ENCODE measurements around the gene ALOX5.

The ALOX5 gene

DNA sequence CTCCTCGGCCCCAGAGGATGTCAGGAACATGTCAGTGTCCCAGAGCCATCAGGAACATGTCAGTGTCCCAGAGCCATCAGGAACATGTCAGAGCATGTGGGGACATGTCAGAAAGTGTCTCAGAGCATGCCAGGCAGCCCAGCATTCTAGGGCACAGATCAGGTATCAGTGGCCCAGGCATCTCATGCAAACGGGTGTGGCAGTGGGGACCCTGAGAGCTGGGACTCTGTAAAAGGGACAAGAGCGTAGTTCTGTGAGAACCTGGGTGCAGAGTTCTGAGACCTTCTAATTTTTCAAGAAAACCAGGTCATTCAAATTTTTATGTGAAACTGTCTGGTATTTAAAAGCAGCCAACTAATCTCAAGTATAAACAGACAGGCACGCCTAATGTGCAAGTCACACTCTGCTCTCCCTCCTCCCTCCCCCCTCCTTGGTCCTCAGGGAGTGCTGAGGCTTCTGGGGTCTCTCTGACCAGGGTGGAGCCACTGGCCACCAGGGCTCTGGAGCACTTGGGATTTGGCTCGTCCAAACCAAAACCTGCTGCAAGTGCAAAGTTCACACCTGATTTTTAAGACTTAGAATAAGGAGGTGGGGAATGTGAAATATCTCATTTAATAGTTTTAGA, 64.6 kb downstream of the ALOX5 start:
- TF ChIP-seq, protein P1, sequence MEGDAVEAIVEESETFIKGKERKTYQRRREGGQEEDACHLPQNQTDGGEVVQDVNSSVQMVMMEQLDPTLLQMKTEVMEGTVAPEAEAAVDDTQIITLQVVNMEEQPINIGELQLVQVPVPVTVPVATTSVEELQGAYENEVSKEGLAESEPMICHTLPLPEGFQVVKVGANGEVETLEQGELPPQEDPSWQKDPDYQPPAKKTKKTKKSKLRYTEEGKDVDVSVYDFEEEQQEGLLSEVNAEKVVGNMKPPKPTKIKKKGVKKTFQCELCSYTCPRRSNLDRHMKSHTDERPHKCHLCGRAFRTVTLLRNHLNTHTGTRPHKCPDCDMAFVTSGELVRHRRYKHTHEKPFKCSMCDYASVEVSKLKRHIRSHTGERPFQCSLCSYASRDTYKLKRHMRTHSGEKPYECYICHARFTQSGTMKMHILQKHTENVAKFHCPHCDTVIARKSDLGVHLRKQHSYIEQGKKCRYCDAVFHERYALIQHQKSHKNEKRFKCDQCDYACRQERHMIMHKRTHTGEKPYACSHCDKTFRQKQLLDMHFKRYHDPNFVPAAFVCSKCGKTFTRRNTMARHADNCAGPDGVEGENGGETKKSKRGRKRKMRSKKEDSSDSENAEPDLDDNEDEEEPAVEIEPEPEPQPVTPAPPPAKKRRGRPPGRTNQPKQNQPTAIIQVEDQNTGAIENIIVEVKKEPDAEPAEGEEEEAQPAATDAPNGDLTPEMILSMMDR (IDR thresholded peaks at IDR 0.05; ENCODE audit: low read length, missing control alignments), result no peak
- DNase-seq (ENCODE audit: low read depth), result no peak

DNA sequence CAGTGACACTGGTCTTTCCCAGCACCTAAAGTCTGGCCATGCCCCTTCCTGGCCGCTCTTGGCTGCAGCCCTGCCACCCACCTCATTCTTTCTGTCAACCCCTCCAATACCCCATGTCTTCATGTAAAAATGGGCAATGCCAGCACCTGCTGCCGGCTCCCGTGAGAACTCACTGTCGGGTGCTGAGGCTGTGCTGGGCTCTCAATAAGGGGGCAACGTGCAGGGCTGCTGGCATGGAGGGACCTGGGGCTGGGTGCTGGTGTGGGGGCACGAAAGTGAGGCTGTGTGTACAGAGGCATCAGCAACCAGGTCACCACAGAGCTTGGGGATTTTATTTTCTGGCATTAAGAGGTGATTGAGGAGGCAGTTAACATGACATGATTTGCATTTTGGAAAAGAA, 65.3 kb downstream of the ALOX5 start:
- TF ChIP-seq, protein P1 (IDR thresholded peaks at IDR 0.05; ENCODE audit: low read length, missing control alignments), result no peak
- no peak for DNase-seq (ENCODE audit: low read depth)
- H3K4me3 ChIP-seq (replicated peaks; ENCODE audit: low read depth, low read length), result no peak overlapping the region

More for the DNA sequence above, 64.6 kb downstream of the ALOX5 start:
- no peak overlapping the region for H3K4me3 ChIP-seq (replicated peaks; ENCODE audit: low read depth, low read length)

DNA sequence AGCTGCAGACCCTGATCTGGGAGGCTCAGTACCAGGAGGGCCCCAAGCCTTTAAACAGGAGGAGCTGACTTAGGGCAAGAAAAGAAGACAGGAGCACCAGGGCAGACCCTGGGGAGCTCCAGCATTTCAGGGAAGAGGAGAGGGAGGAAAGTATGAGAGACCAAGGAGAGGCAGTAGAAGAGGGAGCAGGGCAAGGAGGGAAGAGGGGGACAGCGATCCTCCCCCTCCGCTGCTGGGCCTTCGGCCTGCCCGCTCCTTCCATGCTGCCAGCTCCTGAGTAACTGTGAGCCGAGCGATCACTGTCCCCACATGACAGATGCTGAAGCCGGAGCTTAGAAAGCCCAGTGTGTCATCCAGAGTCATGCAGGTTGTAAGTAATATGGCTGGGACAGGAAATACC, 65.9 kb downstream of the ALOX5 start:
- TF ChIP-seq, protein P1 (IDR thresholded peaks at IDR 0.05; ENCODE audit: low read length, missing control alignments), result no peak
- H3K4me3 ChIP-seq (replicated peaks; ENCODE audit: low read depth, low read length), result no peak overlapping the region
- no peak for DNase-seq (ENCODE audit: low read depth)

DNA sequence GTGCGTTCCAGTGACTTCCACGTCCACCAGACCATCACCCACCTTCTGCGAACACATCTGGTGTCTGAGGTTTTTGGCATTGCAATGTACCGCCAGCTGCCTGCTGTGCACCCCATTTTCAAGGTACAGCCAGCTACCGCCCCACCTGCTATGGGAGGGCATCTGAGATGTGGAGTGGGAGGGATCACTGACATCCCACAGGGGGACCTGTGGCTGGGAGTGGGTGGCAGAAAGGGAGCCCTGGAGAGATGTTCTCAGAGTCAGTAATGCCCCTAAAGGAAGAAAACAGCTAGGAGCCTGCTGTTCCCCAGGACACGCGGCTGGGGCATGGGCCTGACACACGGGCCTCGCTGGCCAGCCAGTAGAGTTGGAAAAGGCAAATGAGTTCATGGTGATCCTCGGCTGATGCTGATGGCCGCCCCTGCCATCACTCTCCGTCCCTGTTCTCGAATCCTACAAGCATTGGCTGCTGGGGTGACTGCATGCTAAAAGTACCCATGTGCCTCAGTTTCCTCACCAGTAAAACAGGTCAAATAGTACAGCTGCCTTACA, 66.6 kb downstream of the ALOX5 start:
- H3K4me3 ChIP-seq (replicated peaks; ENCODE audit: low read depth, low read length), result no peak overlapping the region
- DNase-seq (ENCODE audit: low read depth), result no peak
- TF ChIP-seq, protein P1 (IDR thresholded peaks at IDR 0.05; ENCODE audit: low read length, missing control alignments), result no peak

DNA sequence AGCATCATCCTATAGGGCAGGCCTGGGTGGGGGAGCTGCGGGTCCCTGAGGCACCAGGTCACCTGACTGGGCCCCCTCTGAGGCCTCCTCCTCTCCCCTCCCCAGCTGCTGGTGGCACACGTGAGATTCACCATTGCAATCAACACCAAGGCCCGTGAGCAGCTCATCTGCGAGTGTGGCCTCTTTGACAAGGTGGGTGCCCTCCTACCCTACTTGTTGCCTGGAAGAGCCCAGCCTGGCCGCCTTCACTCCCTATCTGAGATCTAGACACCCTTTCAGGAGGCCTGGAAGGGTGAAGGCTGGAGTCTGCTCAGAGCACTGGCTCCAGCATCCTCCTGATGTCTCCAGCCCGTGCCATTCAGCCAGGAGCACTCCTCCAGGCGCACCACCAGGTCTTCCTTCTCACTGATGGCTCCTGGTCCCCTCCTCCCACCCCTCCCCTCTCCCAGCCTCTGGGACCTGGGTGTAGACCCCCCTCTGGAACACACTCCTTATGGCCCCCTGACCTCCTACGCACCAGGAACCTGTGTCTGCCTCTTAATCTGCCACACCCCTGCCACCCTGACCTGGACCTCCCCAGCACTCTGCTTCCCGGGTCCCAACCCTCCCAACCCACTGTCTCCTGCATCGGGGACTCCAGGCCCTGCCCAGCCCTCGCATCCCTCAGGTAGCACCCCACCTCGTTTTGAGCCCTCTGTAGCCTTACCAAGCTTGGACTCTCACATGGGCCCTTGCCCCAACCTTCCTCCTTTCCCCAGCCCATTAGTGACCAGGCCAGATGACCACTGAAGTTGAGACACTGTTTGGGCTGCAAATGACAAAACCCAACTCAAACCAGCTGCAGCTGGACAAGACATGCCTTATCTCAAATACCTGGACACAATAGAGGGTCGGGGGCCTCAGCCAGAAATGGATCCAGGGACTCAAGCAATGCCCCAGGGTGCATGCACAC, 67.5 kb downstream of the ALOX5 start:
- TF ChIP-seq, protein P1 (IDR thresholded peaks at IDR 0.05; ENCODE audit: low read length, missing control alignments), result no peak
- no peak for DNase-seq (ENCODE audit: low read depth)
- H3K4me3 ChIP-seq (replicated peaks; ENCODE audit: low read depth, low read length), result no peak overlapping the region

DNA sequence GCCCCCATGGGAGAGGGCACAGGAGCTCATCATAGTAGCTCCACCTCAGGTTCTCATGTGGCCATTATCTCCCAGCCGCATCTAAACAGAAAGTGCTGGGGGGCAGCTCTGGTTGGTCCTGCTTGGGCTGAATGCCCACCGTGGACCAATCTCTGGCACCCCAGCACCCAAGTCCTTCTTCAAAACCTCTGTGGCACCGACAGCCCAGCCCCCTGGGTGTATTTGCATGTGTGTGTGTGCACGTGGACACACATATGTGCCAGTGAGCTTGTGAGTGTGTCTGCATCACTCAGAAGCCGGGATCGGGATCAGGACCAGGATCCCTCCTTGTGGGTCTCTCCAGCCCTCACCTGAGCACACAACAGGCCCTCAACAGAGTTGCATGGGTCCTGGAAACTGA, 68.2 kb downstream of the ALOX5 start:
- TF ChIP-seq, protein P1 (IDR thresholded peaks at IDR 0.05; ENCODE audit: low read length, missing control alignments), result no peak
- no peak overlapping the region for H3K4me3 ChIP-seq (replicated peaks; ENCODE audit: low read depth, low read length)
- DNase-seq (ENCODE audit: low read depth), result no peak

Data from fibroblast of pulmonary artery (primary cell).